ENCODE results near the gene CSNK2A1.

DNA sequence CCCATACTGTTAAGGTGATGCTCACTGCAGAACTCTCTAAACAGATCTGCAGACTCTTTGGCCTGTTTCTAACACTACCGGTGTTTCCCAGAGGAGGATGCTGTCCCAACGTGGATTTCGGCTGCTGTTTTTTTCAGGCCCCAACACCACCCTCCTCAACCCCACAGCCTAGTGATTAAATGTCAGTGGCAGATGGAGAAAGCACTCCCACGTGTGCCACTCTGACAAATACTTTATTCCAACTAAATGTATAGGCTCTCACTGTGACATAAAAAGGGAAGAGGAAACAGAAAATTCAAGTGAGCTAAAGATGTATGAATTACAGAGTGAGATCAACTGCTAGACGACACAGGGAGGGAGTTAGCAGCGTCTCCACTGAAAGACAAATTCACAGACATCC is 84.8 kb downstream of the CSNK2A1 start:
- TF ChIP-seq, protein P1, sequence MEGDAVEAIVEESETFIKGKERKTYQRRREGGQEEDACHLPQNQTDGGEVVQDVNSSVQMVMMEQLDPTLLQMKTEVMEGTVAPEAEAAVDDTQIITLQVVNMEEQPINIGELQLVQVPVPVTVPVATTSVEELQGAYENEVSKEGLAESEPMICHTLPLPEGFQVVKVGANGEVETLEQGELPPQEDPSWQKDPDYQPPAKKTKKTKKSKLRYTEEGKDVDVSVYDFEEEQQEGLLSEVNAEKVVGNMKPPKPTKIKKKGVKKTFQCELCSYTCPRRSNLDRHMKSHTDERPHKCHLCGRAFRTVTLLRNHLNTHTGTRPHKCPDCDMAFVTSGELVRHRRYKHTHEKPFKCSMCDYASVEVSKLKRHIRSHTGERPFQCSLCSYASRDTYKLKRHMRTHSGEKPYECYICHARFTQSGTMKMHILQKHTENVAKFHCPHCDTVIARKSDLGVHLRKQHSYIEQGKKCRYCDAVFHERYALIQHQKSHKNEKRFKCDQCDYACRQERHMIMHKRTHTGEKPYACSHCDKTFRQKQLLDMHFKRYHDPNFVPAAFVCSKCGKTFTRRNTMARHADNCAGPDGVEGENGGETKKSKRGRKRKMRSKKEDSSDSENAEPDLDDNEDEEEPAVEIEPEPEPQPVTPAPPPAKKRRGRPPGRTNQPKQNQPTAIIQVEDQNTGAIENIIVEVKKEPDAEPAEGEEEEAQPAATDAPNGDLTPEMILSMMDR (IDR thresholded peaks at IDR 0.05) = no peak
- TF ChIP-seq POLR2A (IDR thresholded peaks at IDR 0.05) (no peak), POLR2AphosphoS5 (IDR thresholded peaks at IDR 0.05) (no peak)
